ENCODE results near the gene GALNT10.

Gene GALNT10

GRCh38 chr5:154393850-154394249 lies 203.3 kb downstream of the GALNT10 start:
- H3K4me3 ChIP-seq (ENCODE audit: low read length) = no peak overlapping the region
- peaks cover 15% of the 10 kb centered on the region for H3K4me1 ChIP-seq (ENCODE audit: control insufficient read depth, insufficient read depth, low read length)
- H3K27me3 ChIP-seq (ENCODE audit: control insufficient read depth, insufficient read depth, low read length) = no peaks in the 10 kb centered on the region
- H3K9me3 ChIP-seq (ENCODE audit: control insufficient read depth, low read length) = no peaks in the 10 kb centered on the region
- H3K36me3 ChIP-seq (ENCODE audit: control insufficient read depth, insufficient read depth, low read length) = peaks cover 7% of the 10 kb centered on the region
- H3K9ac ChIP-seq (ENCODE audit: low read length) = no peak overlapping the region

DNA sequence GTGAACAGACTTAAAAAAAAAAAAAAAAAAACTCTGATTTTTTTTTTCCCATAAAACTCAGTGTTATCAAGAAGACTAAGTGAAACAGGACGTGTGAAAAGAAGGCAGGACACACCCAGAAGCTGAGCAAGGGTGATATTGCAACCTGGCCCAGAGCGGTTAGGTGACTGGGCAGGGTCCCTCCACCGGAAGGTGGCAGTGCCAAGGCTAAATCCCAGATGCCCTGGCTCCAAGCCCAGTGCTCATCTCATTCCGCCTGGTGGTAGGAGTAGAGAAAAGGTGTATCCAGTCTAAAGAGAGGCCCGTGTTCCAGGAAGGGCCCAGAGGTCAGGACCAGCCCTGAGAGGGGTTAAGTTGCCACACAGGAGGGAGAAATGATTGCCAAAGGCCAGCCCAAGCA lies 203.8 kb downstream of the GALNT10 start:
- Histone ChIP-seq H3K36me3 (ENCODE audit: control insufficient read depth, insufficient read depth, low read length) (peaks cover 7% of the 10 kb centered on the region), H3K27me3 (ENCODE audit: control insufficient read depth, insufficient read depth, low read length) (no peaks in the 10 kb centered on the region), H3K4me3 (ENCODE audit: low read length) (no peak overlapping the region), H3K9ac (ENCODE audit: low read length) (no peak overlapping the region), H3K9me3 (ENCODE audit: control insufficient read depth, low read length) (no peaks in the 10 kb centered on the region), H3K4me1 (ENCODE audit: control insufficient read depth, insufficient read depth, low read length) (peaks cover 15% of the 10 kb centered on the region)

GRCh38 chr5:154395407-154396106 lies 205.0 kb downstream of the GALNT10 start:
- Histone ChIP-seq H3K9ac (ENCODE audit: low read length) (no peak overlapping the region), H3K36me3 (ENCODE audit: control insufficient read depth, insufficient read depth, low read length) (peaks cover 7% of the 10 kb centered on the region), H3K9me3 (ENCODE audit: control insufficient read depth, low read length) (no peaks in the 10 kb centered on the region), H3K4me1 (ENCODE audit: control insufficient read depth, insufficient read depth, low read length) (peaks cover 15% of the 10 kb centered on the region), H3K4me3 (ENCODE audit: low read length) (no peak overlapping the region), H3K27me3 (ENCODE audit: control insufficient read depth, insufficient read depth, low read length) (no peaks in the 10 kb centered on the region)

DNA sequence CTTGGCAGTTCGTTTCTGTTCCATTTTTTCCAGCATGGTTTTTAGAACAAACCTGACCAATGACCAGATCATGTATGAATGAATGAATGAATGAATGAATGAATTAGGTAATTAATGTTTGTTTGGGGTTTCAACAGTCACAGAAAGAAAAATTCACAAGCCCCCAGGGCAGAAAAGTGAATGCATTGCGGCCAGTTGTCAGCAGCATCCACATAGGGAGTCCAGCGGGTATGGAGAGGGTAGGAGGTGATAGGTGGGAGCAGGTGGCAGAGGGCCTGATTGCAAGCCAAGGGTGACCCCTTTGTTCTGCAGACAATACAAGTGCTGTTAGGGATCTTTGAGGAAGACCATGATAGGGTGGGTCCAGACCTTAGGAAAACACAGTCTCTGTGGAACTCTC lies 205.6 kb downstream of the GALNT10 start:
- H3K36me3 ChIP-seq (ENCODE audit: control insufficient read depth, insufficient read depth, low read length) = peaks cover 7% of the 10 kb centered on the region
- H3K4me1 ChIP-seq (ENCODE audit: control insufficient read depth, insufficient read depth, low read length) = peaks cover 15% of the 10 kb centered on the region
- no peak overlapping the region for H3K4me3 ChIP-seq (ENCODE audit: low read length)
- no peaks in the 10 kb centered on the region for H3K27me3 ChIP-seq (ENCODE audit: control insufficient read depth, insufficient read depth, low read length)
- H3K9me3 ChIP-seq (ENCODE audit: control insufficient read depth, low read length) = no peaks in the 10 kb centered on the region
- no peak overlapping the region for H3K9ac ChIP-seq (ENCODE audit: low read length)

DNA sequence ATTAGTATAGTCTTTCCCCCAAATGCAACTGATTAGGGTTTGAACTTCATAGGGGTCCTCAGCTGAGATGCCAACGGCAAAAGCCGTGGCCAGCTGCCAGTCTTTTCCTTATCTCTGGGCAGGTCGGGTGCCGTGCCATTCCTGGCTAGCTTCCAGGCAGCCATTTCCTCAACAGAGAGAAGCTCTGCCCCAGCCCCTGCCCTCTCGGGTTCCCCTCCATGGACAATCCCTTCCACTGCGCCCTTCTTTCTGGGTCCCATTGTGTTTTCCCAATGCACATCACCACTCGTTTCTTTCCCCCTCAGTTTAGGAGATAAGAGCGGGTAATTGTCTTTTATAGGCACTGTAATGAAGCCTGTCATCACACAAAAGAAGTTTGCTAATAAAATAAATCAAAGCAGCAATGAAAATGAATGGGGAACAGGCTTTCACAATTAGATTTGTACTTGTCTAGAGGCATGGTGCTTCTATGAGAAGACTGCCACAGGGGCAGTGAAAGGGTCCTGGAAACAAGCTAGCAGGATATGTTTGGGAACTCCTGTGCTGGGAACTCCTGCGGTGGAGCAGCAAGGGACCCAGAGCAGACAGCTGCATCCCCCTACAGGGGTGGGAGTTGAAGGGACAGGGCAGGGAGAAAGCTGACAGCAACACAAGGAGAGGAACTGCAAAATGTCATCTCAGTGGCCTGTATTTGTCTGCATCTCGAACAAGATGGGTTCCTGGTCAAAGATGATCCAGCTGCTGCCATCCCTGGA lies 207.3 kb downstream of the GALNT10 start:
- H3K4me1 ChIP-seq (ENCODE audit: control insufficient read depth, insufficient read depth, low read length) = peaks cover 15% of the 10 kb centered on the region
- H3K27me3 ChIP-seq (ENCODE audit: control insufficient read depth, insufficient read depth, low read length) = no peaks in the 10 kb centered on the region
- no peak overlapping the region for H3K4me3 ChIP-seq (ENCODE audit: low read length)
- H3K9ac ChIP-seq (ENCODE audit: low read length) = no peak overlapping the region
- H3K9me3 ChIP-seq (ENCODE audit: control insufficient read depth, low read length) = no peaks in the 10 kb centered on the region
- H3K36me3 ChIP-seq (ENCODE audit: control insufficient read depth, insufficient read depth, low read length) = peaks cover 3% of the 10 kb centered on the region

GRCh38 chr5:154400678-154401077 lies 210.1 kb downstream of the GALNT10 start:
- H3K9ac ChIP-seq (ENCODE audit: low read length) = no peak overlapping the region
- no peaks in the 10 kb centered on the region for H3K27me3 ChIP-seq (ENCODE audit: control insufficient read depth, insufficient read depth, low read length)
- no peak overlapping the region for H3K4me3 ChIP-seq (ENCODE audit: low read length)

DNA sequence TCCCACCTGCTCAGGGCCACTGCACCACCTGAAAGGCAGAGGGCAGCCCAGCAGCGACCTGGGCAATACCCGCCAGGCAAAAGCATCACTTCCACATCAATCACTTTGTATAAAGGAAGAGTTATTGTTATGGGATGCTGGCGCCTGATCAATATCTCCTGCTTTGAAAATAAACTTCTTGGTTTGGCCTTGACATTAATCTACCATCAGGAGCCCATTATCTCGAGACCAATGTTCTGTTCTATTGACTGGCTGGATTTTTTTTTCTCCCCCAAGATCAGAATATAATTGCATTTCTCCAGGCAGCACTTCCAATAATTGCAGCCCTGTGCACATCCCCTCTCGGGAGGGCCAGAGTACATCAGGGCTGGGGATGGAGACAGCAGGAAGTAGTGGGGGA lies 210.8 kb downstream of the GALNT10 start:
- H3K36me3 ChIP-seq (ENCODE audit: control insufficient read depth, insufficient read depth, low read length) = peaks cover 3% of the 10 kb centered on the region
- no peak overlapping the region for H3K9ac ChIP-seq (ENCODE audit: low read length)
- peaks cover 18% of the 10 kb centered on the region for H3K4me1 ChIP-seq (ENCODE audit: control insufficient read depth, insufficient read depth, low read length)
- H3K27me3 ChIP-seq (ENCODE audit: control insufficient read depth, insufficient read depth, low read length) = no peaks in the 10 kb centered on the region
- no peaks in the 10 kb centered on the region for H3K9me3 ChIP-seq (ENCODE audit: control insufficient read depth, low read length)
- no peak overlapping the region for H3K4me3 ChIP-seq (ENCODE audit: low read length)

More at GRCh38 chr5:154400678-154401077, 210.1 kb downstream of the GALNT10 start:
- H3K4me1 ChIP-seq (ENCODE audit: control insufficient read depth, insufficient read depth, low read length) = peaks cover 18% of the 10 kb centered on the region
- H3K36me3 ChIP-seq (ENCODE audit: control insufficient read depth, insufficient read depth, low read length) = peaks cover 3% of the 10 kb centered on the region
- H3K9me3 ChIP-seq (ENCODE audit: control insufficient read depth, low read length) = no peaks in the 10 kb centered on the region

- Histone ChIP-seq H3K9me3 (ENCODE audit: control insufficient read depth, low read length) (no peaks in the 10 kb centered on the region), H3K4me1 (ENCODE audit: control insufficient read depth, insufficient read depth, low read length) (peaks cover 21% of the 10 kb centered on the region), H3K27me3 (ENCODE audit: control insufficient read depth, insufficient read depth, low read length) (no peaks in the 10 kb centered on the region), H3K4me3 (ENCODE audit: low read length) (no peak overlapping the region), H3K9ac (ENCODE audit: low read length) (no peak overlapping the region), H3K36me3 (ENCODE audit: control insufficient read depth, insufficient read depth, low read length) (peaks cover 3% of the 10 kb centered on the region)
Observed at GRCh38 chr5:154401931-154402330, 211.4 kb downstream of the GALNT10 start.

GRCh38 chr5:154402611-154403010 lies 212.1 kb downstream of the GALNT10 start:
- no peak overlapping the region for H3K9ac ChIP-seq (ENCODE audit: low read length)
- no peaks in the 10 kb centered on the region for H3K27me3 ChIP-seq (ENCODE audit: control insufficient read depth, insufficient read depth, low read length)
- H3K4me3 ChIP-seq (ENCODE audit: low read length) = no peak overlapping the region
- peaks cover 3% of the 10 kb centered on the region for H3K36me3 ChIP-seq (ENCODE audit: control insufficient read depth, insufficient read depth, low read length)
- H3K9me3 ChIP-seq (ENCODE audit: control insufficient read depth, low read length) = no peaks in the 10 kb centered on the region
- H3K4me1 ChIP-seq (ENCODE audit: control insufficient read depth, insufficient read depth, low read length) = peaks cover 21% of the 10 kb centered on the region

DNA sequence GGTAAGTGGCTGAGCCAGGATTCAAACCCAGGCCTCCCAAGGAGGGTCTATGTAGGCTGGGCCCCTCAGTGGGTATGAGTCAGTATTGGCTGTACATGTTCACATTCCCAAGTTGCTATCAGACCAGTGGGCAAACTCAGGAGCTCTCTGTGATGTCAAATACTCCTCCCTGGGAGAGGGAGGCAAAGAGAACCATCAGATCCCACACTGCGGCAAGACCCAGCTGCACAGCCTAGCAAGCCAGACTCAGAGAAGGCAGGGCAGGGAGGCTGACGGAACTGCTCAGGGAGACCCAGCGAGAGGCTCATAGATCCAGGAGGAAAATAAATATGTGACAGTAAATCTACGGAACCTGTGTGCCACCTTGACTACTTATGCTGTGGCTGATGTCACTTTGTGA lies 212.7 kb downstream of the GALNT10 start:
- no peak overlapping the region for H3K4me3 ChIP-seq (ENCODE audit: low read length)
- H3K36me3 ChIP-seq (ENCODE audit: control insufficient read depth, insufficient read depth, low read length) = peaks cover 2% of the 10 kb centered on the region
- no peaks in the 10 kb centered on the region for H3K27me3 ChIP-seq (ENCODE audit: control insufficient read depth, insufficient read depth, low read length)
- no peaks in the 10 kb centered on the region for H3K9me3 ChIP-seq (ENCODE audit: control insufficient read depth, low read length)
- no peak overlapping the region for H3K9ac ChIP-seq (ENCODE audit: low read length)
- H3K4me1 ChIP-seq (ENCODE audit: control insufficient read depth, insufficient read depth, low read length) = peaks cover 15% of the 10 kb centered on the region

DNA sequence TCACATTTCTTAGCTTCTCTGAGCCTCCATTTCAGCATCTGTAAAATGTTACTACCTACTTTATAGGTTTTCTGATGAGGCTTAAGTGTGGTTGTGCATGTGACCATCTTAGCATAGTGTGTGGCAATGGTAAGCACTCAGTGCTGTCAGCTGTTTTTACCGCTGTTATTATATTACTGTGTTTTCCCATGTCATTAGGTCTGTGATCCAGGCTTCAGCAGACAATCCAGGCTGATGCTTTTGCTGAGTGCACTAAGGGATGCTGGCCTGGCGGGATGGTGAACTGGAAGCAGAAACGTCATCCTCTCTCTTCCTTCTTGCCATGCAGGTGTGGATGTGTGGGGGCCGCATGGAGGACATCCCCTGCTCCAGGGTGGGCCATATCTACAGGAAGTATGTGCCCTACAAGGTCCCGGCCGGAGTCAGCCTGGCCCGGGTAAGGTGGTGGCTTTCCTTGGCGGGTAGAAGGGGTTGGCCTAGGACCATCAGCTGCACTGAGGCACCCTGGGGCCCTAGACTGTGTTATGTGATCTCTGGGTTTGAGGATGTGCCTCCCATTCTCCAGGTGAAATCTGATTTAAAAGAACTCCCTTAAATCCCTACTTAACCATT lies 213.3 kb downstream of the GALNT10 start:
- no peaks in the 10 kb centered on the region for H3K36me3 ChIP-seq (ENCODE audit: control insufficient read depth, insufficient read depth, low read length)
- H3K27me3 ChIP-seq (ENCODE audit: control insufficient read depth, insufficient read depth, low read length) = no peaks in the 10 kb centered on the region
- no peak overlapping the region for H3K4me3 ChIP-seq (ENCODE audit: low read length)
- H3K9me3 ChIP-seq (ENCODE audit: control insufficient read depth, low read length) = no peaks in the 10 kb centered on the region
- H3K9ac ChIP-seq (ENCODE audit: low read length) = no peak overlapping the region
- H3K4me1 ChIP-seq (ENCODE audit: control insufficient read depth, insufficient read depth, low read length) = peaks cover 14% of the 10 kb centered on the region

- peaks cover 14% of the 10 kb centered on the region for H3K4me1 ChIP-seq (ENCODE audit: control insufficient read depth, insufficient read depth, low read length)
- H3K36me3 ChIP-seq (ENCODE audit: control insufficient read depth, insufficient read depth, low read length) = no peaks in the 10 kb centered on the region
- H3K27me3 ChIP-seq (ENCODE audit: control insufficient read depth, insufficient read depth, low read length) = no peaks in the 10 kb centered on the region
- H3K9me3 ChIP-seq (ENCODE audit: control insufficient read depth, low read length) = no peaks in the 10 kb centered on the region
- peak overlapping the region; percentile 56 for H3K9ac ChIP-seq (ENCODE audit: low read length)
- peak overlapping the region; percentile 31 for H3K4me3 ChIP-seq (ENCODE audit: low read length)
Observed at GRCh38 chr5:154405078-154405792, 214.7 kb downstream of the GALNT10 start.

All from mucosa of stomach (tissue), 1 donor.